ENCODE data around the gene PTBP2.

The PTBP2 gene

DNA sequence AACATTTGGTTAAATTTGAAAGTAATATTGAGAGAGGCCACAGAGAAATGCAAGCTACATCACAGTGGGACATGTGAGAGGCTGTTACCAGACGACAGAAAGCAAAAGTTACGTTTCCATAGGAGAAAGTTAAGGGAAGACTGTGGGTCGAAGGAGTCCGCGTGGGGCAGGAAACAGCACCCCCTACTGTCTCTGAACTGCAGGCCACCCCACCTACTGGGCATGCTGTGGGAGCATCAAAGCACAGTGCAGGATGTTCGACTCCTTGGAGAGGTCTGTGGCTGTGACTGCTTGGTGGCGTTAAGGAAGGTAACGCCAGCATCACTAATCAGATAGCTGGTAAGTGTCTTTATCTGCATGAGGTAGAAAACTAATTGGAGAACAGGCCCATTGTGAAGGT, 123.9 kb downstream of the PTBP2 start:
- H3K27ac ChIP-seq: no peak overlapping the region
- no peaks in the 10 kb centered on the region for H3K36me3 ChIP-seq
- no peaks in the 10 kb centered on the region for H3K27me3 ChIP-seq
- H3K9ac ChIP-seq: no peak overlapping the region
- H3K4me3 ChIP-seq: no peak overlapping the region
- no peak for TF ChIP-seq Cebpa-rat (IDR thresholded peaks at IDR 0.05)
- H3K4me2 ChIP-seq: no peak overlapping the region
- 0 out of 22 replicates have a peak, but pooled peaks cover 0 to 7% (median 0%) of the 10 kb centered on the region in 11 experiments for H3K9me3 ChIP-seq (replicated peaks in 1 of 11)
- peaks cover 0 to 30% (median 0%) of the 10 kb centered on the region in 10 experiments; a peak in 4 of 20 replicates for H3K4me1 ChIP-seq
- no peaks in the 10 kb centered on the region for H4K20me1 ChIP-seq

DNA sequence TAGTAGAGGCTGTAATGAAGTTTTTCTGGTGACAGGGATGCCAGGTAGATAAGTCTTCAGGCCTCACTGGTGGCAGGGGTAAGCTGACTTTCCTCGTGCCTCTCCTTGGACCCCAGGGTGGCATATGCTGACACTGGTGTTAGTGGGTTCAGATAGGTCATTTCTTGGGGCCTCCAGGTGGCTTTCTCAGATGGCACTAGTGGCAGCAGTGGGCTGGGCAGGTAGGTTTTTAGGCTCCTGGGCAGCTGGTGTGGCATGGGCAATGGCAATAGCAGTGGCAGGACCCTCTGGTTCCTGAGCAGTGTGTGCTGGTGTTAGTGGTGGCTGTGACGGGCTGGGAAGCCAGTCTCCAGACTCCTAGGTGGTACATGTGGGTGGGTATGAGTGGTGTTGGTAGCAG, 140.3 kb downstream of the PTBP2 start:
- Histone ChIP-seq H3K4me2 (no peak overlapping the region), H3K4me3 (no peak overlapping the region), H3K27ac (no peak overlapping the region), H3K27me3 (no peaks in the 10 kb centered on the region), H3K4me1 (no peaks in the 10 kb centered on the region), H4K20me1 (no peaks in the 10 kb centered on the region), H3K36me3 (no peaks in the 10 kb centered on the region), H3K9ac (no peak overlapping the region), H3K9me3 (replicated peaks in 1 of 11) (peaks cover 0 to 4% (median 0%) of the 10 kb centered on the region in 11 experiments; a peak in 1 of 22 replicates)
- TF ChIP-seq Cebpa-rat (IDR thresholded peaks at IDR 0.05): no peak

DNA sequence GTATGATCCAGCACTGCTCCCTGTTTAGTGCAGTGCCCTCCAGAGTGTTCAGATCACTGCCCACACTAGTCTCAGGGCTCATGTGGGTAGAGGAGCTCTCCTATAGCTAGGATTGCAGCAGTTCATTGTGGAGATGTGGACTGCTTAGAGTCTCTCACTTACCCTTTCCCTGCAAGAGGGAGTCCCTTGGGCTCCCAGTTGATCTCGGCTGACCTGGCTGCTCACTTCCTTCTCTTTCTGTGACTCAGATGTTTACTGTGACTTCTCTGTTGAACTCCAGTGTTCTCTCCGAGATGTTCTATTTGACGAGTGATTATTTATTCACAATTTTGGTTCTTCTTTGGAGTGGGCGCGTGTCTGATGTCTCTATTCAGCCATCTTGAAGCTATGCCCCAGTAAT, 141.9 kb downstream of the PTBP2 start:
- Histone ChIP-seq H3K9ac (no peak overlapping the region), H3K27me3 (no peaks in the 10 kb centered on the region), H3K27ac (no peak overlapping the region), H3K4me3 (no peak overlapping the region), H3K9me3 (replicated peaks in 1 of 11) (peaks cover 0 to 4% (median 0%) of the 10 kb centered on the region in 11 experiments; a peak in 1 of 22 replicates), H3K4me1 (no peaks in the 10 kb centered on the region), H3K4me2 (no peak overlapping the region), H4K20me1 (no peaks in the 10 kb centered on the region), H3K36me3 (no peaks in the 10 kb centered on the region)
- no peak for TF ChIP-seq Cebpa-rat (IDR thresholded peaks at IDR 0.05)

All from BLaER1 treated with 17β-estradiol and CSF1 and Interleukin-3, amounts not matched to agents 10 nM and 100 nM (cell line).